K562 (cell line): ENCODE data around the gene NECAB2. TPM values are rescaled to one million over a fixed set of nuclear protein-coding genes. Genes with fewer than 3 reads are reported as not detected.

Source experiments
- DPF2 ChIP-seq: fragments of 450-650 bp; IDR thresholded peaks from 2 replicates; pipeline ENCODE4 v1.6.1; 2016
- EP300 ChIP-seq: IDR thresholded peaks from 2 replicates; pipeline ENCODE4 v1.6.1; 2012; ENCODE audit warnings: low read length, improper control_type of control experiment
- LARP7 ChIP-seq: fragments of 450-650 bp; IDR thresholded peaks from 2 replicates; pipeline ENCODE4 v1.6.1; 2016
- POLR3G ChIP-seq: IDR thresholded peaks from 2 replicates; pipeline ENCODE4 v1.6.1; 2011; ENCODE audit not compliant: insufficient read length, insufficient replicate concordance; ENCODE audit errors: extremely low read depth
- PTTG1 ChIP-seq: fragments of 450-650 bp; IDR thresholded peaks from 2 replicates; pipeline ENCODE4 v1.6.1; 2016; ENCODE audit warnings: low read depth, mild to moderate bottlenecking, missing genetic modification characterization, missing compliant biosample characterization
- SIRT6 ChIP-seq: IDR thresholded peaks from one replicate; pipeline ENCODE4 v1.6.1; 2012; ENCODE audit warnings: low read depth, mild to moderate bottlenecking, control low read depth, inconsistent platforms, low read length, moderate library complexity
- SMARCB1 ChIP-seq: IDR thresholded peaks from 2 replicates; pipeline ENCODE4 v1.6.1; 2011; ENCODE audit warnings: improper control_type of control experiment, low read depth; ENCODE audit not compliant: insufficient read length
- SRF ChIP-seq, 2 experiments: fragments of 250-450, 450-650 bp in 1 of 2; sonication (Bioruptor Pico) in 1 of 2; sonication (generic) in 1 of 2; formaldehyde crosslinking; IDR thresholded peaks; 2 replicates each; pipeline versions ENCODE4 v1.5.0 to v1.5.1; 2020 to 2022; ENCODE audit warnings: mild to moderate bottlenecking in 1 of 2, missing genetic modification reagents in 1 of 2
- ZBED1 ChIP-seq: IDR thresholded peaks from 2 replicates; pipeline ENCODE4 v1.6.1; 2014
- ZBTB33 ChIP-seq: sonication (generic); formaldehyde crosslinking; IDR thresholded peaks from 2 replicates; pipeline ENCODE4 v1.8.1; 2023; ENCODE audit warnings: mild to moderate bottlenecking, missing genetic modification reagents
- ZKSCAN1 ChIP-seq: fragments of 150-350 bp; IDR thresholded peaks from 2 replicates; pipeline ENCODE4 v1.6.1; 2016; ENCODE audit warnings: low read depth, low read length
- ZNF143 ChIP-seq: sonication (generic); formaldehyde crosslinking; IDR thresholded peaks from 2 replicates; pipeline ENCODE4 v1.9.0; 2022; ENCODE audit warnings: mild to moderate bottlenecking, missing genetic modification reagents
- ZNF589 ChIP-seq: fragments of 200-800 bp; sonication (Bioruptor generic); IDR thresholded peaks from 2 replicates; pipeline ENCODE4 v1.6.1; 2016; ENCODE audit warnings: low read depth, missing genetic modification characterization, missing compliant biosample characterization
- ZNF740 ChIP-seq, 3 experiments: fragments of 200-800 bp in 1 of 3; sonication (Bioruptor generic) in 1 of 3; sonication (generic) in 1 of 3; formaldehyde crosslinking in 1 of 3; IDR thresholded peaks; 2 replicates each; pipeline versions ENCODE4 v1.6.1 to v1.8.0; 2016 to 2022; ENCODE audit warnings: mild to moderate bottlenecking in 2 of 3, missing compliant biosample characterization in 2 of 3, missing genetic modification characterization in 2 of 3, missing genetic modification reagents in 1 of 3
- polyA plus RNA-seq, 8 experiments: library from polyadenylated mRNA; depleted of rRNA in 4 of 8; stranded (reverse) in 5 of 8; unstranded in 3 of 8; fragments of >200 nt; fragmentation: Nextera tagmentation in 2 of 8; fragmentation: Illumina TruSeq in 1 of 8; extraction: Ambion mirVana in 2 of 8; extraction: Trizol in 1 of 8; gene quantifications; 2 replicates each; pipeline versions ENCODE4 v1.2.1 to v1.2.3, GENCODE V29; 2011 to 2014; ENCODE audit warnings: inconsistent platforms in 1 of 8, missing spikeins in 1 of 8
- total RNA-seq, 7 experiments: library from RNA; depleted of rRNA in 6 of 7; stranded (reverse); fragments of >200 nt in 6 of 7; fragmentation: Illumina TruSeq in 2 of 7; extraction: Trizol in 2 of 7; gene quantifications; 2 replicates each; pipeline versions ENCODE4 v1.2.1 to v1.2.3, GENCODE V29; 2011 to 2021; ENCODE audit warnings: low replicate concordance in 1 of 7
- TF ChIP-seq, protein P1 (sequence below), 2 experiments: IDR thresholded peaks; 2 replicates each; pipeline ENCODE4 v1.6.1; 2011; ENCODE audit warnings: borderline replicate concordance in 1 of 2, control low read depth in 1 of 2, low read depth in 1 of 2, low read length in 1 of 2, mild to moderate bottlenecking in 1 of 2, mixed read lengths in 1 of 2, moderate library complexity in 1 of 2; ENCODE audit not compliant: insufficient read depth in 1 of 2, insufficient read length in 1 of 2, poor library complexity in 1 of 2, severe bottlenecking in 1 of 2; ENCODE audit errors: extremely low read depth in 1 of 2
- TF ChIP-seq, protein P2 (sequence below), 3 experiments: IDR thresholded peaks in 2 of 3; conservative IDR thresholded peaks in 1 of 3; 2 replicates each; pipeline ENCODE4 v1.5.1; 2011 to 2012; ENCODE audit warnings: low read length in 3 of 3, mild to moderate bottlenecking in 3 of 3, control low read depth in 2 of 3, improper control_type of control experiment in 1 of 3, inconsistent platforms in 1 of 3, low read depth in 1 of 3, mixed read lengths in 1 of 3, moderate library complexity in 1 of 3; ENCODE audit not compliant: insufficient read depth in 2 of 3
- TF ChIP-seq, protein P3 (sequence below): sonication (generic); IDR thresholded peaks from 2 replicates; pipeline ENCODE4 v1.6.1; 2016

NECAB2 gene
- total and polyA plus RNA-seq, 9 of the 15 experiments (the other 6 are each of a cell fraction or from before 2014, with no cell fraction given) = 0.03 to 0.28 TPM; not detected in 7

GRCh38 chr16:84014570-84015327 is 46.7 kb downstream of the NECAB2 start (continued):
- TF ChIP-seq EP300 (0 out of 2 replicates have a peak, but pooled peaks have one; percentile 4), SRF (CRISPR knock-in tag; IDR thresholded peaks at IDR 0.05) (0 out of 4 replicates have a peak, but pooled peaks of 1 of the 2 experiments have one; percentile 5), ZNF740 (CRISPR knock-in tag; IDR thresholded peaks at IDR 0.05) (peak; percentile 48; the same call in 1 of the 2 replicates), ZNF740 (tag; IDR thresholded peaks at IDR 0.05) (no peak), POLR3G (no peak), ZKSCAN1 (no peak), DPF2 (peak; percentile 78), SMARCB1 (no peak), LARP7 (no peak), ZNF589 (CRISPR knock-in tag) (no peak), PTTG1 (tag) (no peak), ZBTB33 (no peak), ZBED1 (no peak), SIRT6 (no peak), ZNF143 (CRISPR knock-in tag) (no peak)
- TF ChIP-seq, protein P1, sequence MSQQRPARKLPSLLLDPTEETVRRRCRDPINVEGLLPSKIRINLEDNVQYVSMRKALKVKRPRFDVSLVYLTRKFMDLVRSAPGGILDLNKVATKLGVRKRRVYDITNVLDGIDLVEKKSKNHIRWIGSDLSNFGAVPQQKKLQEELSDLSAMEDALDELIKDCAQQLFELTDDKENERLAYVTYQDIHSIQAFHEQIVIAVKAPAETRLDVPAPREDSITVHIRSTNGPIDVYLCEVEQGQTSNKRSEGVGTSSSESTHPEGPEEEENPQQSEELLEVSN (IDR thresholded peaks at IDR 0.05; ENCODE audit: borderline replicate concordance in 1 of 2, extremely low read depth in 1 of 2, insufficient read depth in 1 of 2, insufficient read length in 1 of 2, low read depth in 1 of 2, low read length in 1 of 2, poor library complexity in 1 of 2, severe bottlenecking in 1 of 2) = no peak
- TF ChIP-seq, protein P2, sequence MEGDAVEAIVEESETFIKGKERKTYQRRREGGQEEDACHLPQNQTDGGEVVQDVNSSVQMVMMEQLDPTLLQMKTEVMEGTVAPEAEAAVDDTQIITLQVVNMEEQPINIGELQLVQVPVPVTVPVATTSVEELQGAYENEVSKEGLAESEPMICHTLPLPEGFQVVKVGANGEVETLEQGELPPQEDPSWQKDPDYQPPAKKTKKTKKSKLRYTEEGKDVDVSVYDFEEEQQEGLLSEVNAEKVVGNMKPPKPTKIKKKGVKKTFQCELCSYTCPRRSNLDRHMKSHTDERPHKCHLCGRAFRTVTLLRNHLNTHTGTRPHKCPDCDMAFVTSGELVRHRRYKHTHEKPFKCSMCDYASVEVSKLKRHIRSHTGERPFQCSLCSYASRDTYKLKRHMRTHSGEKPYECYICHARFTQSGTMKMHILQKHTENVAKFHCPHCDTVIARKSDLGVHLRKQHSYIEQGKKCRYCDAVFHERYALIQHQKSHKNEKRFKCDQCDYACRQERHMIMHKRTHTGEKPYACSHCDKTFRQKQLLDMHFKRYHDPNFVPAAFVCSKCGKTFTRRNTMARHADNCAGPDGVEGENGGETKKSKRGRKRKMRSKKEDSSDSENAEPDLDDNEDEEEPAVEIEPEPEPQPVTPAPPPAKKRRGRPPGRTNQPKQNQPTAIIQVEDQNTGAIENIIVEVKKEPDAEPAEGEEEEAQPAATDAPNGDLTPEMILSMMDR (IDR thresholded peaks at IDR 0.05 in 2 of 3, conservative IDR thresholded peaks at IDR 0.05 in 1 of 3; ENCODE audit: insufficient read depth in 2 of 3, low read depth in 1 of 3, low read length in 3 of 3) = no peak
- TF ChIP-seq, protein P3, sequence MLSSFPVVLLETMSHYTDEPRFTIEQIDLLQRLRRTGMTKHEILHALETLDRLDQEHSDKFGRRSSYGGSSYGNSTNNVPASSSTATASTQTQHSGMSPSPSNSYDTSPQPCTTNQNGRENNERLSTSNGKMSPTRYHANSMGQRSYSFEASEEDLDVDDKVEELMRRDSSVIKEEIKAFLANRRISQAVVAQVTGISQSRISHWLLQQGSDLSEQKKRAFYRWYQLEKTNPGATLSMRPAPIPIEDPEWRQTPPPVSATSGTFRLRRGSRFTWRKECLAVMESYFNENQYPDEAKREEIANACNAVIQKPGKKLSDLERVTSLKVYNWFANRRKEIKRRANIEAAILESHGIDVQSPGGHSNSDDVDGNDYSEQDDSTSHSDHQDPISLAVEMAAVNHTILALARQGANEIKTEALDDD = no peak
